Kidney capillary endothelial cell (primary cell): ENCODE measurements around the gene SEC22C.

ENCODE experiments used
- DNase-seq: peaks from one replicate; pipeline ENCODE4 v3.0.0-alpha.2; 2018; ENCODE audit warnings: low spot score

Gene SEC22C

DNA sequence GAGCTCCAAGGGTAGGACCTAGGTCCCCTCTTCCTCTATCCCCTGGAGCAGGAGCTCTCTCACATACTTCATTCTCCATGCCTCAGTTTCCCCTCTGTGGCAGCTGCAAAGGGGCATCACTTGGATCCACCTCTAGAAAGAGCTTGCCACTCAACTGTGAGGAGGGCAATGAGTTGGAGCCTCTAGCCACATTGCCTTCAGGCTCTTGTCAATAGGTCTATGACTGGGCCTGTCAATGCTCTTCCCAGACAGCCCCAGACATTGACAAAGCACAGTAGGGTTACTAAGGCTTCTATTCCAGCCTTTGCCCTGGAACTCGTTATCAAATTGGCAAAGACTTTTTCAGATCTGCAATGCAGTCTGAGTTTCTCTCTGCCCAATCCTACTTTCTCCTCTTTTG is 83.7 kb downstream of the SEC22C start:
- no peak for DNase-seq
